DND-41 (cell line): Measurements from ENCODE around the gene ESRRB.

Experiments
- CTCF ChIP-seq: IDR thresholded peaks from 2 replicates; pipeline ENCODE4 v1.5.1; 2012; ENCODE audit warnings: borderline replicate concordance, low read length, moderate library complexity, mild to moderate bottlenecking; ENCODE audit not compliant: poor library complexity, severe bottlenecking; ENCODE audit errors: extremely low read depth
- EZH2 ChIP-seq: IDR thresholded peaks from 3 replicates; pipeline ENCODE4 v1.6.1; 2012; ENCODE audit warnings: borderline replicate concordance, low read depth, mild to moderate bottlenecking, moderate library complexity, low read length, inconsistent platforms; ENCODE audit not compliant: severe bottlenecking

- TF ChIP-seq EZH2 (no peak), CTCF (no peak)
These were observed 114.2 kb downstream of the ESRRB start for GRCh38 chr14:76490111-76490510.
